Putamen (tissue), 1 donor: ENCODE data around the gene CPED1.
"Not testable (repeated sequence)": the region's sequence is repeated elsewhere in the genome, so short reads cannot be mapped to it uniquely, and the experiment has no call there.

ENCODE experiments used
- DNase-seq: peaks from one replicate; pipeline ENCODE4 v3.0.0-alpha.2; 2016; ENCODE audit warnings: low spot score

CPED1 gene

DNA sequence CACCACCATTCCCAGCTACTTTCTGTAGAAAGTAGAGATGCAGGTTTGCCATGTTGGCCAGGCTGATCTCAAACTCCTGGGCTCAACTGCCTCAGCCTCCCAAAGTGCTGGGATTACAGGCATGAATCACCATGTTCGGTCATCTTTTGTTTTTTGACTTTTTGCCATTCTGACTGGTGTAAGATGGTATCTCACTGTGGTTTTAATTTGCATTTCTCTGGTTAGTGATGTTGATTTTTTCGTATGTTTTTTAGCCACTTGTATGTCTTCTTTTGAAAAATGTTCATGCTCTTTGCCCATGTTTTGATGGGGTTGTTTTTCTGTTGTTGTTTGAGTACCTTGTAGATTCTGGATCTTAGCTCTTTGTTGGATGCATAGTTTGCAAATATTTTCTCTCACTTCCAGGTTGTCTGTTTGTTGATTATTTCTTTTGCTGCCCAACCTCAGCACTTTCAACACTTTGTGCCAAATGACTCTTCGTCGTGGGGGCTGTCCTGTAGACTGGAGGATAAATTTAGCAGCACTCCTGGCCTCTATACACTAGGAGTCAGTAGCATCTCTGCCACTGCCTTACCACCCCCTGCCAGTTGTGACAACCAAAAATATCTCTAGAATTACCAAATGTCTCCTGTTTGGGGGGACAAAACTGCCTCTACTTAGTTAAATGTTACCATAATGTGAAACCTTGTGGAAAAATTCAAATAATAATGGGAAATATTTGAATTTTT lies 6.5 kb upstream of the CPED1 start:
- no peak for DNase-seq

DNA sequence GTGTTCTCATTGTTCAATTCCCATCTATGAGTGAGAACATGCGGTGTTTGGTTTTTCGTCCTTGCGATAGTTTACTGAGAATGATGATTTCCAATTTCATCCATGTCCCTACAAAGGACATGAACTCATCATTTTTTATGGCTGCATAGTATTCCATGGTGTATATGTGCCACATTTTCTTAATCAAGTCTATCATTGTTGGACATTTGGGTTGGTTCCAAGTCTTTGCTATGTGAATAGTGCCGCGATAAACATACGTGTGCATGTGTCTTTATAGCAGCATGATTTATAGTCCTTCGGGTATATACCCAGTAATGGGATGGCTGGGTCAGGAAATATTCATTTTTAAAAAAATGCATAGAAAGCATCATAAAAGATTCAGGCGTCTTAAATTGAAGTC lies 4.9 kb upstream of the CPED1 start:
- not testable (repeated sequence) for DNase-seq

- no peak for DNase-seq
Observed at GRCh38 chr7:120984406-120984805, 4.1 kb upstream of the CPED1 start.

DNA sequence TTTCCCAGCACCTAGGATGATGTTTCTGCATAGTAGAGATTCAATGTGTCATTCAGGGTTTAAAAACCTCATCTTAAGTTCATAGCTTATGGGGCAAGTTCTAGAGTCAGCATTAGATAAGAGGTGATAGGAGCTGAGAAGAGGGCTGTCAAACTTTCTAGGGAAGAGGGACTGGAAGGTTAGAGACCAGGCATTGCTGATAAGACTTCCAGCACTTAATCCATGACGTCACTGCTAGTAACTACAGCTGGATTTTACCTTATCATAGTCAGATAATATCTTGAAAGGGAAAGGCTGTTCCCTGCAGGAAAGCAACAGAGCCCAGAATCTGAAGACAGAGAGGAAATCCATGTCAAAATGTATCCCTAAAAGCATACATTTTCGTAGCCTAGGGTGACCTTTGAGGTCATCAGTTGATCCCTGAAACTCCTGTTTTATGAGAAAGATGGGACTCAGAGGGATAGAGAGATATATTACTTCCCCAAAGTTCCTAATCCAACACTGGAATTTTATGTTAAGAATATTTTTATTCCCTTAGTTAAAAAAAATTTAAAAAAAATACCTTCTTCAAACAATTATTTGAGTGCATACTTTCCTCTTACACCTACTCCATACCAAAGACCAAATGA lies 3.3 kb upstream of the CPED1 start:
- no peak for DNase-seq

- no peak for DNase-seq
Observed at GRCh38 chr7:120985839-120986238, 2.7 kb upstream of the CPED1 start.

- no peak for DNase-seq
Observed at GRCh38 chr7:120986650-120987049, 1.9 kb upstream of the CPED1 start.

GRCh38 chr7:120987280-120987679 lies 1.2 kb upstream of the CPED1 start:
- DNase-seq: no peak

DNA sequence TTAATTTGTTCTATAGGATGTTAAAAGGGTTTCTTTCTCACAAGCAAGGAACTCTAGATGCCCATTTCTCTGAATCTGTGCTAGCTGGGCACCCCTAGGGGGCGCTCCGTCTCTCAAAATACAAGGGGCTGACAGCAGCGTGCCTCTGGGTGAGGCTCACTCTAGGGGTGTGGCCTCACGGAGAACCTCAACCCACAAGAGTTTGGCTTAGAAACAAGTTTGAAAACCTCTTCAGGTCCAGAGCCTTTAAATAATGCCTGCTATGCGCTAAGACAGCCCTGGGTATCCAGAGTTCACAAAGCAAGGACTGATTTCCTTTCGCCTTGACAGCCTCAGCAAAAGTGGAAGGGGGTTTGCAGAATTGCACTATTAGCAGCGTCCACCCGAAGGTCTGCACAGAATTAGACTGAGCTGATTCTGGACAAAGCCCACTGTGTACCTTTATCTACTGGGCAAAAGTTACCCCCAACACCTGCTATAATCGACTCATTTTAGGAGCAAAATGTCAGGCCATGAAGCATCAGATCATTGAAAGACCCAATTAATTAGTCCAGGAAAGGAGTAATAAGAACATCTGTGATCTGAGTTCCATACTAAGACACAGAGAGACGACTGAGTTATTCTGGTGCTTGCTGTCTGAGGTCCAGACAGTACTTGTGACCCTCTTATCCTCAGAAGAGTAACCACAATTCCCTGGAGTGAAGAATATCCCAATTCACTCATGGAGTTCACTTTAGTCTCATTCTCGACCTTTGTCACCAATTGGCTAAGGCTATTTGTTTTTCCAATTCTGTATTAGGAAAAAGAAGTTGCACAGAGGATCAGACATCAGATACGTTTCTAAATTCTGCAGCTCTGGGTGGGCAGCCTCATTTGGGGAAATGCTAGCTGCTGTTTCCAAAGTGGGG lies 574 bp upstream of the CPED1 start:
- peak; percentile 80 for DNase-seq

- no peak for DNase-seq
Observed at GRCh38 chr7:120989257-120990220, 1.0 kb downstream of the CPED1 start.

DNA sequence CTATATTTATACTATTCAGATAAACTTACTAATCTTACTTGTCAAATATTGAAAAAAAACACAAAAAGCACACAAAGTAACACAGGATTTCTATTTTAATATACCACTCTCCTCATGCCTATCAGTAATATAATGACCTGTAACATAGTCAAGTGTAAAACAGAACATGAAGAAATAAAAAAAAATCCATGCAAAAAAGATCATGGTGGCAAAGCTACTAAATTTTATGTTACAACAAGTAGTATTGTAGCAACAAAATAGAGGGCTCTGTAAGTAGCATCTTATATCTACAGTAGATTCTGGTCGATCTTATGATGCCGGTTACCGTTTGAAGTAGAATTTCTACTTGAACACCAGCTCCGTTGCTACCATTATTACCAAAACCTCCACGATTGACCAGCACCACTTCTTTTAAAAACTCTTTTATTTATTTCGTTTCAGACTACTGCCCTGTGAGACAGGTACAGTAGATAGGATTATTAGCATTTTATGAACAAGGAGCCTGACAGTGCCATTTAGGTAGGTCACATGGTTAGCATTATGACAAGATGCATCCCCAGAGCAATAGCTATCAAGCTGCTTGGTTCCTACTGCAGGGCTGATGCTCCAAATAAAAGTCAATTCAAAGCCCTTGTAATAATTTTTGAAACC lies 2.1 kb downstream of the CPED1 start:
- no peak for DNase-seq

- DNase-seq: no peak
Observed at GRCh38 chr7:120991161-120991560, 2.6 kb downstream of the CPED1 start.

GRCh38 chr7:120991581-120991980 lies 3.1 kb downstream of the CPED1 start:
- no peak for DNase-seq

- DNase-seq: no peak
Observed at GRCh38 chr7:120992272-120992964, 3.9 kb downstream of the CPED1 start.

- no peak for DNase-seq
Observed at GRCh38 chr7:120992965-120993494, 4.5 kb downstream of the CPED1 start.

GRCh38 chr7:120993553-120994191 lies 5.2 kb downstream of the CPED1 start:
- DNase-seq: no peak

GRCh38 chr7:120994512-120995410 lies 6.2 kb downstream of the CPED1 start:
- DNase-seq: no peak

DNA sequence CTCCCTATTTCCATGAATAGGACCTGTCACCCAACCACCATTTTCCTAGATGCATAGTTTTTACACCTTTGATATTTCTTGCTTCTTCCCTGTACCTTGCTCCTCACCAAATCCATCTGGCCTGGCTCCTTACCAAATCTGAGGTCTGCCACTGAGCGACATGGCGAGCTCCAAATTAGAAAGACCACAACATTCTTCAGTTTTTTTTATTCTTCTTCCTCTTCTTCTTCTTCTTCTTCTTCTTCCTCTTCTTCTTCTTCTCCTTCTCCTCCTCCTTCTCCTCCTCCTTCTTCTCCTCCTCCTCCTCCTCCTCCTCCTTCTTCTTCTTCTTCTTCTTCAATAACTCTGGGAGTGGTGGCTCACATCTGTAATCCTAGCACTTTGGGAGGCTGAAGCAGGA lies 7.1 kb downstream of the CPED1 start:
- no peak for DNase-seq

GRCh38 chr7:120996333-120996987 lies 7.9 kb downstream of the CPED1 start:
- peak; percentile 47 for DNase-seq
